Caco-2 (cell line): ENCODE data around the gene QRFPR. TPM values are rescaled to one million over a fixed set of nuclear protein-coding genes. Genes with fewer than 3 reads are reported as not detected.

Experiments used
- BruUV-seq: library from RNA; stranded (reverse); fragments of 400-500 nt; replicated peaks from 2 replicates; lab custom pipeline; 2021; lab: Mats Ljungman, UMichigan
- CTCF ChIA-PET: fragments of 300-600 bp; sonication (Branson Sonifier 250); formaldehyde crosslinking; loops from one replicate; lab custom pipeline; 2022; ENCODE audit warnings: antibody characterized with exemption; lab: Charles Lee
- POLR2A ChIA-PET: fragments of 300-600 bp; sonication (Branson Sonifier 250); formaldehyde crosslinking; loops from one replicate; lab custom pipeline; 2022; ENCODE audit warnings: antibody characterized with exemption; lab: Charles Lee
- DNase-seq, 2 experiments: peaks; one replicate each; pipeline versions ENCODE4 v3.0.0 to v3.0.0-alpha.2; 2020 to 2022
- H3K27me3 ChIP-seq: replicated peaks from 2 replicates; pipeline ENCODE4 v1.6.0; 2011; ENCODE audit warnings: low read length; ENCODE audit not compliant: control insufficient read depth, insufficient read depth
- H3K36me3 ChIP-seq: 2 replicates; pipeline ENCODE4 v1.5.1; 2011; ENCODE audit warnings: low read length; ENCODE audit not compliant: control insufficient read depth, insufficient read depth
- H3K4me1 ChIP-seq: fragments of 250-450 bp; sonication (Bioruptor Pico); 2 replicates; pipeline ENCODE4 v1.5.1; 2020; ENCODE audit warnings: mild to moderate bottlenecking
- H3K4me3 ChIP-seq: 2 replicates; pipeline ENCODE4 v1.5.1; 2011; ENCODE audit warnings: low read depth, mild to moderate bottlenecking, control low read depth, low read length
- H3K9me3 ChIP-seq: fragments of 250-450 bp; sonication (Bioruptor Pico); 2 replicates; pipeline ENCODE4 v1.5.1; 2020; ENCODE audit warnings: mild to moderate bottlenecking, moderate library complexity
- H3K27ac Mint-ChIP-seq: one replicate; pipeline ENCODE4 v1.8.0; 2022; ENCODE audit warnings: mixed read lengths; ENCODE audit not compliant: unreplicated experiment
- H3K27me3 Mint-ChIP-seq: one replicate; pipeline ENCODE4 v1.8.0; 2022; ENCODE audit warnings: mixed read lengths; ENCODE audit not compliant: insufficient read depth, unreplicated experiment
- H3K36me3 Mint-ChIP-seq: one replicate; pipeline ENCODE4 v1.8.0; 2022; ENCODE audit warnings: mild to moderate bottlenecking, mixed read lengths; ENCODE audit not compliant: insufficient read depth, unreplicated experiment
- H3K4me1 Mint-ChIP-seq: one replicate; pipeline ENCODE4 v1.8.0; 2022; ENCODE audit warnings: low read depth, mixed read lengths; ENCODE audit not compliant: unreplicated experiment
- H3K4me3 Mint-ChIP-seq: one replicate; pipeline ENCODE4 v1.8.0; 2022; ENCODE audit warnings: mild to moderate bottlenecking, moderate library complexity, mixed read lengths; ENCODE audit not compliant: unreplicated experiment
- H3K9me3 Mint-ChIP-seq: one replicate; pipeline ENCODE4 v1.8.0; 2022; ENCODE audit warnings: mixed read lengths; ENCODE audit not compliant: unreplicated experiment
- intact Hi-C: fragments of 100-400 bp; cut with micrococcal nuclease; formaldehyde crosslinking; loops from one replicate; pipeline ENCODE4 v1.10.0; 2022; ENCODE audit not compliant: unreplicated experiment
- total RNA-seq: library from RNA; stranded (reverse); gene quantifications from 2 replicates; pipeline ENCODE4 v1.2.3, GENCODE V29; 2022
- TF ChIP-seq, protein P1 (sequence below), 2 experiments: fragments of 200-600 bp in 1 of 2; IDR thresholded peaks; 1 replicate in 1 of 2; 2 replicates in 1 of 2; pipeline versions ENCODE4 v1.5.1 to v1.8.0; 2011 to 2022; ENCODE audit warnings: antibody characterized with exemption in 1 of 2, control low read depth in 1 of 2, inconsistent platforms in 1 of 2, low read depth in 1 of 2, low read length in 1 of 2, mild to moderate bottlenecking in 1 of 2, moderate library complexity in 1 of 2; ENCODE audit not compliant: insufficient read depth in 1 of 2, severe bottlenecking in 1 of 2, unreplicated experiment in 1 of 2

The QRFPR gene
- total RNA-seq, 1 experiment from 2014 or later, result not detected

DNA sequence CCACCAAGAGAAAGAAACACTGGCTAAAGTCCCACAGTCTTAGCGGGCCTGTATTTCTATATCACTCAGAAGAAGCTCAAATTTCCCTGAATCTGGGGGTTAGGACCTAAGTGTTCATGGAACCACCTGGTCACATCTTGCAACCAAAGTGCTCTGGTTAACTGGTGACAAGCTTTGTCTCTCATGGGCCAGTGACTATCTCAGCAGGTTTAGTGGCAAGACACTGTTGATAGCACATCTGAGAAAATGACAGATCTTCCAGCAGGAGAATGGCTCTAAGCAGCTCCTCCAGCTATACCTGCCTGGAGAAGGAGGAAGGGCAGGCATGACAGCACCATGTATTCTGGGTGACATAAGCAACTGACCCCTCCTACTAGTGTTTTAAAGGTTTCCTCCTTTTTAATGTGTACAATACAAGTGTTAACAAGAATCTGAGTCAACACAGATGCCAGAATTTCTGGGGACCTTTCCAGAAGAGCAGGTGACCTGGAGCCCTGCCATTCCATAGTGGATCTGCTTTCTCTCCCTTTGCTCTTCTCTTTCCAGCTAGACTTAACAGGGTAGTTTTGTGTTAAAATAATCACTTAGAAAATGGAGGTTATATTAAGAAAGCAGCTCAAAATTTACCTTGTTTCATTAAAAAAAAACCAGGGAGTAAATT, 17.3 kb upstream of the QRFPR start:
- H3K4me3 ChIP-seq, result no peak overlapping the region
- intact Hi-C loops, result no loop called here
- H3K27me3 ChIP-seq, result no peaks in the 10 kb centered on the region
- H3K27me3 Mint-ChIP-seq, result peaks cover 4% of the 10 kb centered on the region
- H3K4me3 Mint-ChIP-seq, result no peak overlapping the region
- H3K4me1 Mint-ChIP-seq, result no peaks in the 10 kb centered on the region
- POLR2A ChIA-PET, result no interaction called here
- H3K27ac Mint-ChIP-seq, result no peak overlapping the region
- H3K4me1 ChIP-seq, result no peaks in the 10 kb centered on the region
- TF ChIP-seq, protein P1, sequence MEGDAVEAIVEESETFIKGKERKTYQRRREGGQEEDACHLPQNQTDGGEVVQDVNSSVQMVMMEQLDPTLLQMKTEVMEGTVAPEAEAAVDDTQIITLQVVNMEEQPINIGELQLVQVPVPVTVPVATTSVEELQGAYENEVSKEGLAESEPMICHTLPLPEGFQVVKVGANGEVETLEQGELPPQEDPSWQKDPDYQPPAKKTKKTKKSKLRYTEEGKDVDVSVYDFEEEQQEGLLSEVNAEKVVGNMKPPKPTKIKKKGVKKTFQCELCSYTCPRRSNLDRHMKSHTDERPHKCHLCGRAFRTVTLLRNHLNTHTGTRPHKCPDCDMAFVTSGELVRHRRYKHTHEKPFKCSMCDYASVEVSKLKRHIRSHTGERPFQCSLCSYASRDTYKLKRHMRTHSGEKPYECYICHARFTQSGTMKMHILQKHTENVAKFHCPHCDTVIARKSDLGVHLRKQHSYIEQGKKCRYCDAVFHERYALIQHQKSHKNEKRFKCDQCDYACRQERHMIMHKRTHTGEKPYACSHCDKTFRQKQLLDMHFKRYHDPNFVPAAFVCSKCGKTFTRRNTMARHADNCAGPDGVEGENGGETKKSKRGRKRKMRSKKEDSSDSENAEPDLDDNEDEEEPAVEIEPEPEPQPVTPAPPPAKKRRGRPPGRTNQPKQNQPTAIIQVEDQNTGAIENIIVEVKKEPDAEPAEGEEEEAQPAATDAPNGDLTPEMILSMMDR (IDR thresholded peaks at IDR 0.05; ENCODE audit: insufficient read depth in 1 of 2, low read depth in 1 of 2, low read length in 1 of 2, severe bottlenecking in 1 of 2, unreplicated experiment in 1 of 2), result no peak
- no peaks in the 10 kb centered on the region for H3K36me3 Mint-ChIP-seq
- CTCF ChIA-PET, result no interaction called here
- H3K36me3 ChIP-seq, result no peaks in the 10 kb centered on the region
- no peaks in the 10 kb centered on the region for H3K9me3 Mint-ChIP-seq
- no TSS peak for BruUV-seq
- DNase-seq, result no peak
- no peaks in the 10 kb centered on the region for H3K9me3 ChIP-seq

GRCh38 chr4:121397434-121397833, 16.6 kb upstream of the QRFPR start:
- CTCF ChIA-PET, result no interaction called here
- POLR2A ChIA-PET, result no interaction called here
- Histone ChIP-seq H3K9me3 (no peaks in the 10 kb centered on the region), H3K27me3 (no peaks in the 10 kb centered on the region), H3K36me3 (no peaks in the 10 kb centered on the region), H3K4me3 (no peak overlapping the region), H3K4me1 (no peaks in the 10 kb centered on the region)
- Mint-ChIP-seq H3K36me3 (no peaks in the 10 kb centered on the region), H3K4me3 (no peak overlapping the region), H3K9me3 (no peaks in the 10 kb centered on the region), H3K27ac (no peak overlapping the region), H3K4me1 (no peaks in the 10 kb centered on the region), H3K27me3 (peaks cover 4% of the 10 kb centered on the region)
- no peak for DNase-seq
- intact Hi-C loops, result no loop called here
- BruUV-seq, result no TSS peak
- TF ChIP-seq, protein P1 (IDR thresholded peaks at IDR 0.05; ENCODE audit: insufficient read depth in 1 of 2, low read depth in 1 of 2, low read length in 1 of 2, severe bottlenecking in 1 of 2, unreplicated experiment in 1 of 2), result no peak

DNA sequence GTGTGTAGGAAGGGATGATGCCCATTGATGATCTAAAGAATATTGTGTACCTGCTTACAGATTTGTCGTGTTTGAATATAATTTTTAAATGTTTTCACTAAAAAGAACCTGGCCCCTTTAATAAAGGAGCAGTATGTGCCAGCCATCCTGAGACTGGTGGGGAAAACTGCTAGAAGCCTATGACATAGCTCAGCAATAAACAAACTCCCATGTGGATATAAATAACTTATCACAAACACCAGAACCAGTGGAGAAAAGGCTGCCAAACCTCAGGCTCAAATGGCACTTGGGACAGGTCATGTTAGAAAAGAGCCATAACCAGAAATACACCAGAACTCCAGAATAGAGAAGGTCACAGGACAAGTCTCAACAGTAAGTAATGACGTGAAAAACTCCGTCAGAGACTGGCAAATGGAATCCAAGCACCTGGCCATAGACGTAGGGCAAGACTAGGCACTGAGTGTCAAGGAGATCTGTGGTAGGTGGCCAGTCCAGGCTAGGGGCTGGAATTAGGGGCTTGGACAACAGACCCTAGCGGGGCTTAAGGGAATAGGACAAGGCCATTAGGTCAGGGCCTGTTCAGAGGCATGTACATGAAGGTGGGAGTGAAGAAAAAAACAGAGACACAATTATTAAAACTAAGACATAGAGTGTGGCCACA, 11.7 kb upstream of the QRFPR start:
- Mint-ChIP-seq H3K36me3 (no peaks in the 10 kb centered on the region), H3K4me3 (no peak overlapping the region), H3K27me3 (peaks cover 4% of the 10 kb centered on the region), H3K9me3 (no peaks in the 10 kb centered on the region), H3K4me1 (no peaks in the 10 kb centered on the region), H3K27ac (no peak overlapping the region)
- Histone ChIP-seq H3K27me3 (no peaks in the 10 kb centered on the region), H3K4me3 (no peak overlapping the region), H3K9me3 (no peaks in the 10 kb centered on the region), H3K36me3 (no peaks in the 10 kb centered on the region), H3K4me1 (no peaks in the 10 kb centered on the region)
- TF ChIP-seq, protein P1 (IDR thresholded peaks at IDR 0.05; ENCODE audit: insufficient read depth in 1 of 2, low read depth in 1 of 2, low read length in 1 of 2, severe bottlenecking in 1 of 2, unreplicated experiment in 1 of 2), result no peak
- intact Hi-C loops, result no loop called here
- CTCF ChIA-PET, result no interaction called here
- no peak for DNase-seq
- BruUV-seq, result no TSS peak
- POLR2A ChIA-PET, result interaction anchor here (0.6 kb wide), 1 partner anchor 407 kb away, joined by 3 read pairs; no protein-coding TSS in a partner anchor
